NCI-H2107 (cell line): ENCODE measurements around the gene RAC2.

ENCODE experiments used
- DNase-seq: peaks from one replicate; lab custom pipeline; 2025; lab: John Stamatoyannopoulos, UW

Gene RAC2

GRCh38 chr22:37187891-37188761, 55.9 kb downstream of the RAC2 start, which contains the start of gene C1QTNF6:
Gene C1QTNF6, minus strand, starts transcription at chr22:37188247. Its CDS starts 34 bp downstream, at chr22:37188213.
- no peak for DNase-seq

GRCh38 chr22:37187552-37187890, 56.5 kb downstream of the RAC2 start:
- no peak for DNase-seq

- no peak for DNase-seq
Measured at GRCh38 chr22:37186997-37187522, 57.0 kb downstream of the RAC2 start.

- DNase-seq = no peak
Measured at GRCh38 chr22:37186228-37186996, 57.7 kb downstream of the RAC2 start.

GRCh38 chr22:37185646-37186227, 58.3 kb downstream of the RAC2 start:
- DNase-seq = no peak

GRCh38 chr22:37184816-37185541, 59.1 kb downstream of the RAC2 start:
- DNase-seq = no peak

- DNase-seq = no peak
Measured at GRCh38 chr22:37184380-37184755, 59.7 kb downstream of the RAC2 start.

GRCh38 chr22:37183432-37184379, 60.4 kb downstream of the RAC2 start:
- no peak for DNase-seq

- DNase-seq = no peak
Measured at GRCh38 chr22:37182949-37183245, 61.2 kb downstream of the RAC2 start.

GRCh38 chr22:37182101-37182948, 61.7 kb downstream of the RAC2 start:
- no peak for DNase-seq

- no peak for DNase-seq
Measured at GRCh38 chr22:37181681-37182080, 62.4 kb downstream of the RAC2 start.

GRCh38 chr22:37180531-37181231, 63.4 kb downstream of the RAC2 start:
- DNase-seq = no peak

GRCh38 chr22:37179622-37180420, 64.2 kb downstream of the RAC2 start:
- DNase-seq = no peak

- no peak for DNase-seq
Measured at GRCh38 chr22:37179126-37179470, 65.0 kb downstream of the RAC2 start.

- DNase-seq = no peak
Measured at GRCh38 chr22:37178350-37179125, 65.5 kb downstream of the RAC2 start.

GRCh38 chr22:37177755-37178154, 66.3 kb downstream of the RAC2 start:
- DNase-seq = no peak

GRCh38 chr22:37177221-37177620, 66.8 kb downstream of the RAC2 start:
- DNase-seq = no peak
